Naive B cell (primary cell): ENCODE measurements around the gene TAS1R1. TPM values are rescaled to one million over a fixed set of nuclear protein-coding genes. Genes with fewer than 3 reads are reported as not detected.

ENCODE experiments used
- ATAC-seq, 2 donors: fragments of 150-1000 bp; cut with Tn5 transposase; 2 replicates each; pipeline ENCODE4 v1.10.0; 2021; ENCODE audit warnings: low read depth in 2 of 2, mild to moderate bottlenecking in 2 of 2, moderate library complexity in 2 of 2
- DNase-seq: peaks from one replicate; pipeline ENCODE4 v3.0.0; 2022
- H3K27ac Mint-ChIP-seq, 6 donors: one replicate each; pipeline ENCODE4 v1.8.0; 2020 to 2022; ENCODE audit warnings: mild to moderate bottlenecking in 6 of 6, mixed read lengths in 6 of 6, moderate library complexity in 5 of 6, inconsistent platforms in 2 of 6
- H3K27me3 Mint-ChIP-seq, 3 donors: one replicate each; pipeline ENCODE4 v1.8.0; 2021 to 2022; ENCODE audit warnings: mixed read lengths in 3 of 3, mild to moderate bottlenecking in 1 of 3
- H3K36me3 Mint-ChIP-seq, 2 donors: one replicate each; pipeline ENCODE4 v1.8.0; 2020 to 2022; ENCODE audit warnings: mixed read lengths in 2 of 2, inconsistent platforms in 1 of 2, mild to moderate bottlenecking in 1 of 2
- H3K4me1 Mint-ChIP-seq, 3 donors: one replicate each; pipeline ENCODE4 v1.8.0; 2020 to 2022; ENCODE audit warnings: mixed read lengths in 3 of 3, inconsistent platforms in 1 of 3, mild to moderate bottlenecking in 1 of 3, moderate library complexity in 1 of 3
- H3K4me3 Mint-ChIP-seq, 8 donors: one replicate each; pipeline ENCODE4 v1.8.0; 2020 to 2022; ENCODE audit warnings: mild to moderate bottlenecking in 8 of 8, mixed read lengths in 8 of 8, moderate library complexity in 8 of 8, inconsistent platforms in 2 of 8
- H3K9me3 Mint-ChIP-seq, 7 donors: one replicate each; pipeline ENCODE4 v1.8.0; 2020 to 2022; ENCODE audit warnings: mixed read lengths in 7 of 7, mild to moderate bottlenecking in 5 of 7, inconsistent platforms in 2 of 7, moderate library complexity in 1 of 7
- polyA plus RNA-seq, 6 donors: library from polyadenylated mRNA; unstranded; fragments of 300-500 nt; fragmentation: Illumina TruSeq; gene quantifications; one replicate each; pipeline ENCODE4 v1.2.3, GENCODE V29; 2021; ENCODE audit warnings: low read depth in 6 of 6

The TAS1R1 gene
- polyA plus RNA-seq, 6 donors from 2014 or later, result 0.16 to 0.22 TPM; not detected in 4

DNA sequence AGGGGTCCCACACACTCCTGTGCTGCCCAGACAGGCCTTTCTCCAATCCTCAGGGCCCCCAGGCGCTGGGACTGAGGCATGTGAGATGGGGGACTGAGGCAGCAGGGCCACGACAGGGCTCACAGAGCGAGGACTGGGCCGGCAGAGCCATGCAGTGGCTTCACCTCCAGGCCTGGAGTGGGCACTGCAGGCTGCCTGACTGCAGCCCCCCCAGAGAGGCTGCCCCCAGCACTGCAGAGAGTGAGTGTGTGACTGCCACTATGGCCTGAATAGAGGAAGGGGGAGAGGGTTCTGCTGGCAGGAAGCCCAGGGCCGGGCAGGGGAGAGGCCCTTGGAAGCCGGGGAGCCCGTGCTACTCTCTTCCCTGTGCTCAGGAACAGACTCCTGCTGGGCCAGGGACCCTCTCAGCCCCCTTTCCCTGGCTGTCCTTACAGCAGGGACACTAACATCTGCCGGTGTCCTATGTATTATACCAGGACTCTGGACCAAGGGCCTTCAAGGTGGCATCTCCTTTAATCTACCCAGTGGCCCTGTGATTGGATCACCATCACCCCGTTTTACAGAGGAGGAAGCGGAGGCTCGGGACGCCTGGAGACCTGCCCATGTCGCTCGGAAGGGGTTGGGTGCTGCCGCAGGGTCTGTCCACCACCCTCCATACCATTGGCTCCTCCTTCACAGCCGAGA is 43.4 kb upstream of the TAS1R1 start:
- no peaks in the 10 kb centered on the region for H3K36me3 Mint-ChIP-seq
- H3K4me3 Mint-ChIP-seq, result no peak overlapping the region
- H3K27me3 Mint-ChIP-seq, result peaks cover 0 to 14% (median 0%) of the 10 kb centered on the region in 3 donors
- H3K4me1 Mint-ChIP-seq, result peaks cover 0 to 5% (median 0%) of the 10 kb centered on the region in 3 donors
- DNase-seq, result no peak
- H3K9me3 Mint-ChIP-seq, result no peaks in the 10 kb centered on the region
- no peak for ATAC-seq
- peak overlapping the region in 3 of 6 donors; percentile 20 to 56 (median 29) for H3K27ac Mint-ChIP-seq

DNA sequence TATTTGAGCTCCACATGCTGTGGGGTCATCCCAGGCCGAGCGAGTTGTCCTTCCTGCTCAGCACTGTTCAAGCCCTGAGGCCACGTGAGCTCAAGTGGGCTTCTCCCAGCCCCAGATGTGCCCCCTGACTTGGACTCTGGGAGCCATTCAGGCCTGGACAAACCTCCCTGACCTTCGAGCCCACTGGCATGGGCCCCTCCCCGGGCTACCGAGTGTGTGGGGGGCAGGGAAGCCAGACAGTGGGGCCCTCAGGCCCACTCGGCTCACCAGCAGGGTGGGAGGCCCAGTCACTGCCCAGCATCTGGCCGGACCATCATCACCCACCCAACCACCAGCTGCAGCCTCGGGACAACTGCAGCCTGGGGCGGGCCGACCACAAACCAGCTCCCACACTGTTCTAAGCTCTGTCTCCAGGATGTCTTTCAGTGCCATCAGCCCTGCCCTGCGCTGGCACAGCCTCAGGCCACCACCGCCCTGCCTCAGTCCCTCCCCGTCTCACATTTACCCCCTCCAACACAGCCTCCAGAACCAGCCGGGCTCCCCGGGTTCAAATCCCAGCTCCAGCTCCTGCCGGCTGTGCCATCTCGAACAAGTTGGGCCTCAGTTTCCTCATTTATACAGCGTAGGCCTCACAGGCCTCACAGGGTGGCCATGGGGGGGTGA is 42.7 kb upstream of the TAS1R1 start:
- no peak for DNase-seq
- Mint-ChIP-seq H3K9me3 (no peaks in the 10 kb centered on the region), H3K27ac (no peak overlapping the region), H3K4me3 (peak overlapping the region in 1 of 8 donors; percentile 64), H3K36me3 (no peaks in the 10 kb centered on the region), H3K4me1 (peaks cover 0 to 5% (median 0%) of the 10 kb centered on the region in 3 donors), H3K27me3 (peaks cover 0 to 7% (median 0%) of the 10 kb centered on the region in 3 donors)
- no peak for ATAC-seq

DNA sequence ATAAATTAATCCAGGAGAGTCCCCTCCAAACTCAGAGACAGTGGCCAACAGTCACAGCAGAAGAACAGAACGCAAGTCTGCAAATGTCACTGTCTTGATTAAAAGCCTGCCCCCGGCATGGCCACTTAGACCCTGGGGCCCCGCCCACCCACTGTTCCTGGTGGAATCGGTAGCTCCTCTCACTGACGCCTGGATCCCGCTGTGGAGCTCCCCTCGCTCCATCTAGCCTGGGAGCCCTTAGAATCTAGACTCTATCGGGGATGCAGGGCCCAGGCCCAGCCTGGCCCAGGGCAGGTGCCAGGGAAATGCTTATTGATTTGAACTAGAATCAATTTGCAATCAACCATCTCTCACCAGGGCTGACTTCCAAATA is 42.2 kb upstream of the TAS1R1 start:
- ATAC-seq (no peak), DNase-seq (no peak)
- peaks cover 0 to 5% (median 0%) of the 10 kb centered on the region in 3 donors for H3K4me1 Mint-ChIP-seq
- H3K9me3 Mint-ChIP-seq, result no peaks in the 10 kb centered on the region
- H3K27me3 Mint-ChIP-seq, result peaks cover 0 to 7% (median 0%) of the 10 kb centered on the region in 3 donors
- no peak overlapping the region for H3K27ac Mint-ChIP-seq
- H3K4me3 Mint-ChIP-seq, result no peak overlapping the region
- no peaks in the 10 kb centered on the region for H3K36me3 Mint-ChIP-seq

DNA sequence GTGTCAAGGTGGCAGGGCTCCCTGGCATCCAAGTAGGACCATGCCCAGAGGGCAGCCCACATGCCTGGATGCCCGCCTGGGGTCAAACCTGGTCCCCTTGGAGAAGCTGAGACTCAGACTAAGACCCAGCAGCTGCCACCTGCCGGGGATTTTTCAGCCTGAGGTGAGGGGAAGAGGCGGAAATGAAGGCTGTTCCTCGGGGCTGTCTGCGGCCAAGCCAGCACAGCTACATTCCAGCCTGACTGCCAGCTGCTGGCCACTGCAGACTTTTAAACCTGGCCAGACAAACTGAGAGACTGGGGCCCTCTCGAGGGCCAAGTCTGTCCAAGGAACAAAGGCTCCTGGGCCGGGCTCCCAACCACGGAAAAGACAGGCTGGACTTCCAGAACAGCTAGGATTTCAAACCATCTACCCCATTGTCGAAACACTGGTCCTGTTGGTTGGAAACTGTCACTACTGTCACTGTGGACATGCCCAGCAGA is 41.7 kb upstream of the TAS1R1 start:
- Mint-ChIP-seq H3K4me3 (no peak overlapping the region), H3K27ac (no peak overlapping the region), H3K9me3 (no peaks in the 10 kb centered on the region), H3K36me3 (no peaks in the 10 kb centered on the region), H3K27me3 (peaks cover 0 to 5% (median 0%) of the 10 kb centered on the region in 3 donors), H3K4me1 (peaks cover 0 to 3% (median 0%) of the 10 kb centered on the region in 3 donors)
- DNase-seq, result no peak
- ATAC-seq, result no peak

DNA sequence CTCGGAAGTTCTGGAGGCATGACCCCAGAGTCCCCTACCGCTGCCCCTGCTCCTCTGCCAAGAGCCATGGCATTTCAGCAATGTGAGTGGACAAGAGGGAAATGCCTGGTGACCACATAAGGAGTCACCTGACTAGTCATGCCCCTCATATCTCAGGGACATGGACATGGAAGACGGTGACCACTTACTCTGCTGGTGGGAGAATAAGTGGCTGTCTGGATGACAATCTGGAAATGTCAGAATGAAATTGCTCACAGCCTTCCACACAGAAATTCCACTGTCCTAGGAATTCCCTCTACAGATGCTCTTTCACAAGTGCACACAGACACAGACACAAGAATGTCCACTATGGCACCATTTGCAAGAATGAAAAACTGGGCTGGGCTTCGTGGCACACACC is 39.3 kb upstream of the TAS1R1 start:
- no peak for DNase-seq

DNA sequence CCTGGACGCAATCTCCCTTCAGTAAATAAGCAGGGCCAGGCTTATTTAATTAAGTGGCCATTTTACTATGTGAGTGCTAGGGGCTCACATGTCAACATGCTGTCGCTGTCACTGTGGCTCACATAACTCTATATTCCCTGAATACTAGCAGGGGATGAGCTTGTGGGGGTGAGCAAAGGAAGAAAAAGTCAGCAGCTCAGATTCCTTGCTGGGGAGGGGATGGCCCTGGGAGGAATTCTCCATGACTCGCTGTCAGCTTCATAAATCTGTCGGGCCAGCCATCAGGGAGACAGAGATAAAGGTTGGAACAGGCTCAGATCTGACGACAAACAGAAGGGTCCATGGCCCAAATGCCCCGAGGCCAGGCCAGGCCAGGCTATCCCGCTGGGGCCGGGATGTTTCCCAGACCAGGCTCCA is 37.7 kb upstream of the TAS1R1 start:
- DNase-seq (no peak), ATAC-seq (no peak)
- Mint-ChIP-seq H3K4me1 (no peaks in the 10 kb centered on the region), H3K4me3 (no peak overlapping the region), H3K36me3 (no peaks in the 10 kb centered on the region), H3K27ac (no peak overlapping the region), H3K27me3 (no peaks in the 10 kb centered on the region), H3K9me3 (no peaks in the 10 kb centered on the region)

More for the DNA sequence above, 39.3 kb upstream of the TAS1R1 start:
- Mint-ChIP-seq H3K4me1 (no peaks in the 10 kb centered on the region), H3K9me3 (no peaks in the 10 kb centered on the region), H3K27me3 (no peaks in the 10 kb centered on the region), H3K27ac (peak overlapping the region in 1 of 6 donors; percentile 28), H3K36me3 (no peaks in the 10 kb centered on the region), H3K4me3 (no peak overlapping the region)
- ATAC-seq, result no peak

DNA sequence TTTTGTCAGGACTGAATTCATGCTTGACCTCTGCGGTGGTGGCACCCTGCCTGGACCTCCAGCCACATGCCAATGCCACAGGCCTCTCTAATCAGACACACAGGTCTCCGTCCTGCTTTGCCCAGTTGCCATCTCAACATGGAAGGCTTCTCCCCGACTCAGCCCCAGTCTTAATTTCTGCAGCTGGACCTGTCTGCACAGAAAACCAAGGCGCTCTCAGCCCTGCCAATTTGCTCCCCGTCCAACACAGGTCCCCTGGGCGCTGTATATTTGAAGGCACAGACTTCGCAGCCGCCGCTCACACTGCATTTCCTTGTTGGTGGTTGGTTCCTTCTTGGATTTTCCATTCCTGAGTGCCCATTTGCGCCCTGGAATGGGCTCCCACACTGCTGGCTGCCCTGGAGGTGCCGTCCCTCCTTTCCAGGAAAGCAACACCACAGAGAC is 35.6 kb upstream of the TAS1R1 start:
- no peaks in the 10 kb centered on the region for H3K36me3 Mint-ChIP-seq
- DNase-seq (no peak), ATAC-seq (no peak)
- no peaks in the 10 kb centered on the region for H3K9me3 Mint-ChIP-seq
- H3K27me3 Mint-ChIP-seq, result no peaks in the 10 kb centered on the region
- H3K4me3 Mint-ChIP-seq, result no peak overlapping the region
- H3K27ac Mint-ChIP-seq, result no peak overlapping the region
- H3K4me1 Mint-ChIP-seq, result peaks cover 4 to 6% (median 4%) of the 10 kb centered on the region in 3 donors

DNA sequence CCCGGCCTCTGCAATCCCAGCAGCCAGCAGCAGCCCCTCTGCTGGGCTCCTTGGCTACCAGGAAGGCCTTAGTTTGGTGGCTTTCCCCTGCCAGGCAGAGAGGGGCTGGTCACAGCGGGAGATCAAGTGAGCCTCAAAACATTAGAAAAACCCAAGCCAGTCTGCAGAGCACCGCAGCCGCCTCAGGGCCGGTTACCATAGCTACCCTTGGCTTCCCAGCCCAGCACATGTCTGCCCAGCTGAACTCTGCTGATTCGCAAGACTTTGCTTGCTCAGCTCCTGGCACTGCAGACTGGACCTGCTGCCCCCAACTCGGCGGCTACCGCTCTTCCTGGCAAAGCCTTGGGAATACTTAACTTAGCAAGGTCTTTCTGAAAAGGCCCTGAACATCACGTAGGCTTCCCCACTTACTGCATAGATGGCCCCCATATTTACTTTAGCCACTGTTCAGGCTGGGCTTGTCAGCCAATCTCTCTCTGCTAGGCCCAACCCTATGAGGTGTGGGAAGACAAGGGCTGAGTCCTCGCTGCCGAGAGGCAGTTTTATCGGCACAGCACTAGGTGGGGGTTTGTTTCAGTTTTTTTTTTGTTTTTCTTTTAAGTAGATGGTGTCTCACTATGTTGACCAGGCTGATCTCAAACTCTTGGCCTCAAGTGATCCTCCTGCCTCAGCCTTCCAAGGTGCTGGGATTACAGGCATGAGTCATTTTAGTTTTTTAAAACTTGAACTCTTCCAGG is 35.0 kb upstream of the TAS1R1 start:
- peaks cover 4 to 6% (median 4%) of the 10 kb centered on the region in 3 donors for H3K4me1 Mint-ChIP-seq
- ATAC-seq (no peak), DNase-seq (no peak)
- H3K9me3 Mint-ChIP-seq, result no peaks in the 10 kb centered on the region
- H3K27ac Mint-ChIP-seq, result peak overlapping the region in 3 of 6 donors; percentile 54 to 79 (median 54)
- no peak overlapping the region for H3K4me3 Mint-ChIP-seq
- no peaks in the 10 kb centered on the region for H3K36me3 Mint-ChIP-seq
- no peaks in the 10 kb centered on the region for H3K27me3 Mint-ChIP-seq

DNA sequence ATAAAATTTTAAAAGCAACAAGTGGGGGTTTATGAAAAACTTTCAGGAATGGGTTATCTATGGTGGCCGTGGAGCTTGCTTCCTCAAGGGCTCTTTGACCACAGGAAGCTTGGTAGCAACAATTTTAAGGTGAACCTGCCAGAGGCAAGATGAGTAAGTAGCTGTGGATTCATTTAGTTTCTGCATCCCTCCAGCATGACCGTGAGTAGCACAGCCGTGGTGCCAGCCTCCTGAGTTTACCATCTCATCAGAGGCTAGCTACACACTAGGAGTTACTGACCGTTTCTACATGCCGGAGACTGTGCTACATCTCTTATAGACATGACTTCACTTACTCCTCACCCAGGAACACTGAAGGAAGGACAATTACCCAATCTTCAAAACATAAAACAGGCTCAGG is 33.6 kb upstream of the TAS1R1 start:
- DNase-seq, result no peak
- H3K36me3 Mint-ChIP-seq, result no peaks in the 10 kb centered on the region

DNA sequence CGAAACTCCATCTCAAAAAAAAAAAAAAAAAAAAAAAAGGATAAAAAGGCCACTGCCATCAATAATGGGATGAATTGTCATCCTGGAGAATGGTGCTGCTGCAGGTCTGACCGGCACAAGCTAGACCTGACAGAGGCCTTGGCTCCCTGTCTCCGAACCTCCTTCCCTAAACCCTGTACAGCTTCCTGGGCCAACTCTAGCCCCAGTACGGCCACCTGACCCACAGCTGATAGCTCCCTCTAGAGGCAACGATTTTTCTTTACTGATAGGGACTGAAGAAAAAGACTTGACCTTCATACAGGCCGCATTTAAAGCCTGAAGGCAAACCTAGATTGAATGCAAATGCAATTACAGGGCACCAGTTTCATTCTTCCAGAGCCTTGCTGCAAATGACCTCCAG is 31.5 kb upstream of the TAS1R1 start:
- Mint-ChIP-seq H3K27me3 (no peaks in the 10 kb centered on the region), H3K9me3 (no peaks in the 10 kb centered on the region), H3K4me3 (no peak overlapping the region), H3K4me1 (peaks cover 4 to 10% (median 6%) of the 10 kb centered on the region in 3 donors), H3K36me3 (peaks cover 0 to 7% of the 10 kb centered on the region in 2 donors), H3K27ac (peak overlapping the region in 2 of 6 donors; percentile 30 to 47)
- no peak for ATAC-seq
- DNase-seq, result no peak

More for the DNA sequence above, 33.6 kb upstream of the TAS1R1 start:
- Mint-ChIP-seq H3K4me3 (no peak overlapping the region), H3K27ac (peak overlapping the region in 1 of 6 donors; percentile 69), H3K9me3 (no peaks in the 10 kb centered on the region), H3K27me3 (no peaks in the 10 kb centered on the region), H3K4me1 (peaks cover 4 to 6% (median 4%) of the 10 kb centered on the region in 3 donors)
- no peak for ATAC-seq

DNA sequence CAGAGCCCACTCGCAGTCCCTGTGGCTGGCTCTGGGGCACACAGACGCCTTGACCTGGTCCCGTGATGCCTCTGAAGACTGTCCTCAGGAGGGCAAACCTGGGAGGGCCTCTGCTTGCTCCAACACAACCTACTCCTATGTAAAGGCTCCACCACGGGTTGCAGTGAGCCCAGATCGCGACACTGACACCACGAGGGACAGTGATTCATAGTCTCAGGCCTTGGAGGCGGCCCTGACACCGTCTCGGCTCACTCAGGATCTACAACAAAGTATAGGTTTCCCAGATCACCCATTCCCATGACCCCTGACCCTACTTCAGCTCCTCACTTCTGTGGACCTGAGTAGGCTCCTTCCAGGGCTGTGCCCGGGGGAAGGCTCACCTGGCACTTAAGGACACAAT is 28.8 kb upstream of the TAS1R1 start:
- peaks cover 4 to 10% (median 6%) of the 10 kb centered on the region in 3 donors for H3K4me1 Mint-ChIP-seq
- H3K4me3 Mint-ChIP-seq, result no peak overlapping the region
- no peaks in the 10 kb centered on the region for H3K27me3 Mint-ChIP-seq
- ATAC-seq (no peak), DNase-seq (no peak)
- H3K27ac Mint-ChIP-seq, result no peak overlapping the region
- peaks cover 0 to 8% of the 10 kb centered on the region in 2 donors for H3K36me3 Mint-ChIP-seq
- H3K9me3 Mint-ChIP-seq, result no peaks in the 10 kb centered on the region

DNA sequence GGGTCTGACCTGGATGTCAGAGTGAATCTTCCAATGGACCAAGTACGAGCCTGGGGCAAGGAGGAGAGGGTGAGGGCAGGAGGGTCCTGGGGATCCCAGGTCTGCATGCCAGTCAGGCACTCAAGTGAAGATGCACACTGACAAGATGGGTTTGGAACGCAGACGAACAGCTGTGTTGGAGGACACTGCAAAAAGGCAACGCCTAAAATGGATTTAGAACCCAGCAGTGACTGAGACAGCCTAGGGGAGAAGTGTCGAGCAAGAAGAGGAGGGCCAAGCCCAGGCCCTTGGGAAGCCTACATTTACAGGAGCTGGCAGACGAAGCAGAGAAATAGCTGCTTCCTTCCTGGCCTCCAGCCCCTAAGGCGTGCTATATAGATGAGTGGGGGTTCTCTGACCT is 26.6 kb upstream of the TAS1R1 start:
- Mint-ChIP-seq H3K36me3 (peaks cover 12 to 15% of the 10 kb centered on the region in 2 donors), H3K27ac (no peak overlapping the region), H3K4me1 (peaks cover 3 to 10% (median 7%) of the 10 kb centered on the region in 3 donors), H3K4me3 (no peak overlapping the region), H3K9me3 (no peaks in the 10 kb centered on the region), H3K27me3 (no peaks in the 10 kb centered on the region)
- ATAC-seq (no peak), DNase-seq (no peak)

DNA sequence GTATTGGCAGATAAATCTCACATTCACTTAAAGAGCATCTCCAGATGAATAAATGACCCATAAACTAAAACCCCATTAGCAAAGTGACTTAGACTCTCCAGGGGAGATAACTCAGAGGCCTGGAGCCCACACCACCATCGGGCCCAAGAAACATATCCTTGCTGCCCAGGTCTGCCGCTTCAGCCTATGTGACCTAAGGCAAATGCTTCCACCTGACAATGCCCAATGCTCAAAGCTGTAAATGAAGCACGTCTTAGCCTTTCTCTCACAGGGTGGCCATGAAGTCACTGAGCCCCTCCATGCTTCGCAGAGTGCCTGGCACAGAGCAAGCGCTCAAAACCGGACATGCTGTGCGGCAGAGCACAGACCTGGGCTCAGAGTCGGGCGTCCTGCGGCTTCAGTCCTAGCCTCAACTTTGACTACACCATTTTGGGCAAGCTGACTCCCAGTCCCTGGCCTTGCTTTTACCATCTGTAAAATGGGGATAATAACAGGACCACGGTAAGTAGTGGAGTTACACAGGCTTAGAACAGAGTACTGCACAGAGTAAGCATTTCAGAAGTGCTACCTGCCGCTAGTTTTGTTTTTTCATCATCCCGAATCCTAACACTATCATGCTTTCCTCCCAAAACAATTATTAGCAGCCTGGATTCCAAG is 24.5 kb upstream of the TAS1R1 start:
- no peaks in the 10 kb centered on the region for H3K9me3 Mint-ChIP-seq

More for the DNA sequence above, 24.5 kb upstream of the TAS1R1 start:
- no peaks in the 10 kb centered on the region for H3K27me3 Mint-ChIP-seq
- DNase-seq (no peak), ATAC-seq (no peak)
- no peak overlapping the region for H3K4me3 Mint-ChIP-seq
- H3K27ac Mint-ChIP-seq, result no peak overlapping the region
- H3K4me1 Mint-ChIP-seq, result peaks cover 4 to 17% (median 10%) of the 10 kb centered on the region in 3 donors
- peaks cover 15 to 17% of the 10 kb centered on the region in 2 donors for H3K36me3 Mint-ChIP-seq
